Right lobe of liver (tissue), 6 donors: ENCODE results near the gene STK32B. TPM values are rescaled to one million over a fixed set of nuclear protein-coding genes. Genes with fewer than 3 reads are reported as not detected.
"Not testable (repeated sequence)": the region's sequence is repeated elsewhere in the genome, so short reads cannot be mapped to it uniquely, and the experiment has no call there.

Experiments used
- ATAC-seq, 4 donors: fragments of 200-7000 bp; cut with Tn5 transposase; one replicate each; pipeline ENCODE4 v1.9.1; 2020; ENCODE audit warnings: mild to moderate bottlenecking in 4 of 4, moderate library complexity in 4 of 4
- DNase-seq, 3 donors: peaks; one replicate each; pipeline ENCODE4 v3.0.0-alpha.2; 2020
- H3K27ac ChIP-seq, 3 donors: fragments of 200-600 bp; one replicate each; pipeline ENCODE4 v1.8.0; 2022
- H3K27me3 ChIP-seq, 2 donors: fragments of 200-600 bp; one replicate each; pipeline ENCODE4 v1.8.0; 2022
- H3K36me3 ChIP-seq, 4 donors: fragments of 200-600 bp; sonication (generic) in 1 of 4; one replicate each; pipeline versions ENCODE4 v1.5.1 to v1.8.0; 2017 to 2022; ENCODE audit warnings: control low read depth in 1 of 4
- H3K4me1 ChIP-seq, 4 donors: fragments of 200-600 bp; sonication (generic) in 1 of 4; one replicate each; pipeline versions ENCODE4 v1.5.1 to v1.8.0; 2017 to 2022; ENCODE audit warnings: control low read depth in 1 of 4
- H3K4me3 ChIP-seq, 3 donors: fragments of 200-600 bp; one replicate each; pipeline ENCODE4 v1.8.0; 2022
- H3K9me3 ChIP-seq, 4 donors: fragments of 200-600 bp; sonication (generic) in 1 of 4; one replicate each; pipeline versions ENCODE4 v1.5.1 to v1.8.0; 2017 to 2022; ENCODE audit warnings: control low read depth in 1 of 4
- CTCF ChIP-seq, 4 donors: fragments of 200-600 bp in 3 of 4; fragments of 450-650 bp in 1 of 4; IDR thresholded peaks; one replicate each; pipeline versions ENCODE4 v1.5.1 to v1.8.0; 2016 to 2022; ENCODE audit warnings: antibody characterized with exemption in 4 of 4, mild to moderate bottlenecking in 2 of 4
- POLR2A ChIP-seq: fragments of 450-650 bp; IDR thresholded peaks from one replicate; pipeline ENCODE4 v1.6.1; 2017; ENCODE audit warnings: antibody characterized with exemption, mild to moderate bottlenecking
- WGBS: methylation state at CpG from one replicate; pipeline ENCODE4 v1.1.6; 2018; ENCODE audit warnings: low coverage, low lambda C conversion rate; ENCODE audit not compliant: insufficient coverage; ENCODE audit errors: missing lambda C conversion rate; 5-methylcytosine and 5-hydroxymethylcytosine counted together
- intact Hi-C, 2 donors: fragments of 100-400 bp; cut with DNase I; formaldehyde crosslinking; loops; one replicate each; pipeline versions ENCODE4 v1.11.2 to v1.14.1; 2022
- total RNA-seq, 6 experiments: library from RNA; depleted of rRNA in 2 of 6; stranded (reverse); fragments of >200 nt in 2 of 6; fragmentation: NEBNext Ultra II Directional in 3 of 6; extraction: Animal tissue kit (Norgen Biotek cat#: 25700) in 3 of 6; gene quantifications; one replicate each; pipeline versions ENCODE4 v1.1.0 to v1.2.4, GENCODE V29; 2016 to 2023
- donor health status: DM: no; HTN: yes; CAD: no.
- donor health status: DM: no; HTN: no; CAD: no.
- donor health status: DM: no; HTN: no; CAD: no.
- donor health status: DM: no; HTN: yes; CAD: no.
- donor health status: DM: no; HTN: yes; CAD: no.

Gene STK32B
- total RNA-seq, 6 experiments from 2014 or later: 0.05 to 0.07 TPM; not detected in 4

DNA sequence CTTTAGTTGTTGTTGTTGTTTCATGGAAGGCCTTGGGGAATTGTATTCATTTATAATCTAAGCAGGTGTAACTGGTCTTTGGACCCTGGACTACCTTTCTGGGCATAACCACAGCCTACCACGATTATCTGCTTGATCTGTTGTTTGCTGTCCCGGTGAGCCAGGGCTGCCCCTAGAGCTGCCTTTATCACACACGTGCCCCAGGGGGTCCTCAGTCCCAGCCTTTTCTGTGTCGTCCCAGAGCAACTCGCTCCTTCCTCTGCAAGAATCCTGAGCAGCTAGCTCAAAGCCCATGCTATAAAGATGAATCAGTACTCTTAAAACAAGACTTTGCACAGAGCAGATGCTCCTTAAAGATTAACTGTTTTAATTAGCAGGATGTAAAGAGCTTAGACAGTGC lies 383.9 kb downstream of the STK32B start:
- no peak for TF ChIP-seq CTCF (IDR thresholded peaks at IDR 0.05)
- no peak for TF ChIP-seq POLR2A
- Histone ChIP-seq H3K4me1 (no peaks in the 10 kb centered on the region), H3K9me3 (no peaks in the 10 kb centered on the region), H3K27ac (no peak overlapping the region), H3K27me3 (no peaks in the 10 kb centered on the region), H3K36me3 (no peaks in the 10 kb centered on the region), H3K4me3 (no peak overlapping the region)
- ATAC-seq (no peak), DNase-seq (no peak)
- intact Hi-C loops: no loop called here
- 29% methylated on average over 5 of the region's 5 CpGs for WGBS

DNA sequence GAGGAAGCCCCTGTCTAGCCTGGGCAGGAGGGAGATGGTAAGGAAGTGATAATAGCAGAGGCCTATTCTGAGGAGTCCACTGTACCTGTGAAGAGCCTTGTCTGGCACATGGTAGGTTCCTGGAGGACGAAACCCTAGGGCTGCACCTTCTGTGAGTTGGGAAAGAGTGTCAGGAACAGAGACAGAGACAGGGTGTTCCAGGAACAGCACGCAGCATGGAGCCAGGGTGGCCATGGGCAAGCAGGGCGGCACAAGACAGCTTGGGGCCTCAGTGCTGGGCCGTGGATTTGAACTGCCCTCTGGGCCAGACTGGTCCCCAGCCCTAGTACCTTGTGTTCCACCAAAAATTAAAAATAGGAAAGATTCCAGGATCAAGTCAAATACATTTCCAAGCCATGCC lies 384.5 kb downstream of the STK32B start:
- Histone ChIP-seq H3K27me3 (no peaks in the 10 kb centered on the region), H3K9me3 (no peaks in the 10 kb centered on the region), H3K4me3 (no peak overlapping the region), H3K27ac (no peak overlapping the region), H3K4me1 (no peaks in the 10 kb centered on the region), H3K36me3 (no peaks in the 10 kb centered on the region)
- ATAC-seq (no peak), DNase-seq (no peak)
- intact Hi-C loops: no loop called here
- 60% methylated on average over 4 of the region's 4 CpGs for WGBS
- no peak for TF ChIP-seq POLR2A
- TF ChIP-seq CTCF (IDR thresholded peaks at IDR 0.05): no peak

GRCh38 chr4:5443976-5444802 lies 392.9 kb downstream of the STK32B start:
- H3K36me3 ChIP-seq, H3K27ac ChIP-seq, H3K27me3 ChIP-seq, H3K4me3 ChIP-seq, DNase-seq, H3K9me3 ChIP-seq, intact Hi-C loops, H3K4me1 ChIP-seq, ATAC-seq: not testable (repeated sequence)
- 74% methylated on average over 7 of the region's 31 CpGs for WGBS

DNA sequence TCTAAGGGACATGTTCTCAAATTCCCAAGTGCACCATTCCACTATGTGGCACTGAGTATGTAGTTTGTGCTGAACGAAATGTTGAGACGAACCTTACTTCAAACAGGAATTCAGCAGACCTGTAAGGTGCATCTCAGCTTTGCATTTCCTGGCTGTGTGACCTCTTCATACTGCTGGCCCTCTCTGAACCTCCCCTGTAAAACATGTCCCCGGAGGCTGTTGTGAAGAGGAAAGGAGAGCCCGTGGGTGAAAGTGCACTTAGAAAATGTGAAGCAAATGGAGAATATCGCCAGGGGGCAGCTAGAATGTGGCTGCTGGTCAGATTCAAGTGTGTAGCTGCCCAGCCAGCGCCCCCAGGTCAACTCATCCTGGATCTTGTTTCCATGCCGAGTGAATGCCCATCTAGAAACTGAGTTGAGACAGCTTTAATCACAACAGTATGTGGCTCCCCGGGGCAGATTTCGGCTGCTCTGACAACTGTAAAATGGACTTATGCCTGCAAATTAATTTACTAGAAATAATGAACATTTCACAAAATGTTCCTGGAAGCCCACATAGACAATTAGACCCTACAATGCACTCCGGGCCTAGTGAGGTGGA lies 393.7 kb downstream of the STK32B start:
- TF ChIP-seq POLR2A: no peak
- TF ChIP-seq CTCF (IDR thresholded peaks at IDR 0.05): no peak
- DNase-seq (no peak), ATAC-seq (no peak)
- Histone ChIP-seq H3K4me1 (no peaks in the 10 kb centered on the region), H3K27ac (no peak overlapping the region), H3K27me3 (no peaks in the 10 kb centered on the region), H3K4me3 (no peak overlapping the region), H3K36me3 (no peaks in the 10 kb centered on the region), H3K9me3 (no peaks in the 10 kb centered on the region)
- 77% methylated on average over 8 of the region's 10 CpGs for WGBS
- intact Hi-C loops: no loop called here

- intact Hi-C loops: no loop called here
- no peak overlapping the region for H3K27ac ChIP-seq
- H3K4me3 ChIP-seq: no peak overlapping the region
- H3K9me3 ChIP-seq: no peaks in the 10 kb centered on the region
- H3K36me3 ChIP-seq: no peaks in the 10 kb centered on the region
- H3K27me3 ChIP-seq: no peaks in the 10 kb centered on the region
- TF ChIP-seq POLR2A: no peak
- no peak for TF ChIP-seq CTCF (IDR thresholded peaks at IDR 0.05)
- ATAC-seq: peak in 1 of 4 donors; percentile 17
- 68% methylated on average over 4 of the region's 17 CpGs for WGBS
- H3K4me1 ChIP-seq: no peaks in the 10 kb centered on the region
- peak in 1 of 3 donors; percentile 34 for DNase-seq
Observed at GRCh38 chr4:5446595-5447226, 395.4 kb downstream of the STK32B start.
